Activated CD4-positive, alpha-beta memory T cell treated with anti-CD3 and anti-CD28 coated beads, Interleukin-2, amount 10 ng/mL, durations not matched to agents 7 days and 5 days (primary cell): Measurements from ENCODE around the gene NPAS3. TPM values are rescaled to one million over a fixed set of nuclear protein-coding genes. Genes with fewer than 3 reads are reported as not detected.

Experiments
- CTCF ChIA-PET: fragments of 350-600 bp; sonication (Branson Sonifier 250); formaldehyde crosslinking; loops from one replicate; lab custom pipeline; 2021; ENCODE audit warnings: antibody characterized with exemption, inconsistent platforms; lab: Charles Lee
- POLR2A ChIA-PET: fragments of 350-600 bp; sonication (Branson Sonifier 250); formaldehyde crosslinking; loops from one replicate; lab custom pipeline; 2021; ENCODE audit warnings: antibody characterized with exemption; lab: Charles Lee
- DNase-seq: peaks from one replicate; pipeline ENCODE4 v3.0.0-alpha.2; 2020
- H3K27ac Mint-ChIP-seq: one replicate; pipeline ENCODE4 v1.8.0; 2021; ENCODE audit warnings: mild to moderate bottlenecking, mixed read lengths
- H3K27me3 Mint-ChIP-seq: one replicate; pipeline ENCODE4 v1.8.0; 2021; ENCODE audit warnings: mixed read lengths
- H3K36me3 Mint-ChIP-seq: one replicate; pipeline ENCODE4 v1.8.0; 2021; ENCODE audit warnings: low read depth, mixed read lengths
- H3K4me1 Mint-ChIP-seq: one replicate; pipeline ENCODE4 v1.8.0; 2021; ENCODE audit warnings: mixed read lengths
- H3K4me3 Mint-ChIP-seq: one replicate; pipeline ENCODE4 v1.8.0; 2021; ENCODE audit warnings: mild to moderate bottlenecking, mixed read lengths
- H3K9me3 Mint-ChIP-seq: one replicate; pipeline ENCODE4 v1.8.0; 2021; ENCODE audit warnings: mixed read lengths
- total RNA-seq, 2 experiments: library from RNA; stranded (reverse); gene quantifications; one replicate each; pipeline ENCODE4 v1.2.3, GENCODE V29; 2021

The NPAS3 gene
- total RNA-seq, 2 experiments from 2014 or later, result not detected

DNA sequence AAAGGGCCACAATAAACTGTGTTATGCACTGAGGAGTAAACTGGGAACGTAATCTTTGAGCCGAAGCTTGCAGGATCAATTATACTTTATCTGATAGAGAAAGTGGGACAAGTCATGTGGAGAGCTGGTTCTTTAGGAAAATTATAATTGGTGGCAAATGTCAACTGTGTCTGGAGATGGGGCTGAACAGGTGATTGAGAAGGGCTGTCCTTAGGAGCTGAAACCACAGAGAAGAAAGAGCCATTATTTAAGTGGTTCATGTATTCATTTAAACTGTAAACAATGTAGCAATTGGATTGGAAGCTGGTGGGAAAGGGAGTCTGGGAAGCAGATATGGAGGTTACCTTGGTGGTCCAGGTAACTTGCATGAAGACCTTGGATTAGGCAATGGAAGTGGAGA is 193.1 kb downstream of the NPAS3 start:
- no peaks in the 10 kb centered on the region for H3K27me3 Mint-ChIP-seq
- no peak overlapping the region for H3K4me3 Mint-ChIP-seq
- no peak overlapping the region for H3K27ac Mint-ChIP-seq
- no peak for DNase-seq
- no peaks in the 10 kb centered on the region for H3K4me1 Mint-ChIP-seq
- no peaks in the 10 kb centered on the region for H3K36me3 Mint-ChIP-seq
- POLR2A ChIA-PET, result no interaction called here
- H3K9me3 Mint-ChIP-seq, result no peaks in the 10 kb centered on the region
- CTCF ChIA-PET, result no interaction called here

DNA sequence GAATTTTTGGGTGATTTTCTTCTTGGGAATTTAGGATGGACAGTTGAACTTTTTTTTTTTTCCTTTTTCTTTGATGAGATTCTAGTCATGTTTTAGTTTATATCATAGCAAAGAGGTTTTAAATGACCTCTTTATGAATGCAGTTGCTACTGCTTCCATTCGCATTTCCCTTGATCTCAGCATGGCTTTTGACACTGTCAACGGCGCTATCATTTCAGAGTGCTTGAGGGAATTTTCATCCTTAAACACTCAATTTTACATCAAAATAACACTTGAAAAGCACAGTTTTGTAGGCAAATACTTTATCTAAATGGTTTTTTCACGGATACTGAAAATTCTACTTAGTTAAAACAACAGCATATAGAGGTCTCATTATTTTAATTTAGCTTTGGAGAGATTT is 195.5 kb downstream of the NPAS3 start:
- Mint-ChIP-seq H3K9me3 (no peaks in the 10 kb centered on the region), H3K4me3 (no peak overlapping the region), H3K36me3 (no peaks in the 10 kb centered on the region), H3K4me1 (no peaks in the 10 kb centered on the region), H3K27ac (no peak overlapping the region), H3K27me3 (no peaks in the 10 kb centered on the region)
- DNase-seq, result no peak
- POLR2A ChIA-PET, result interaction anchor here (0.6 kb wide), 1 partner anchor 432 kb away, joined by 3 read pairs; no protein-coding TSS in a partner anchor
- CTCF ChIA-PET, result no interaction called here

DNA sequence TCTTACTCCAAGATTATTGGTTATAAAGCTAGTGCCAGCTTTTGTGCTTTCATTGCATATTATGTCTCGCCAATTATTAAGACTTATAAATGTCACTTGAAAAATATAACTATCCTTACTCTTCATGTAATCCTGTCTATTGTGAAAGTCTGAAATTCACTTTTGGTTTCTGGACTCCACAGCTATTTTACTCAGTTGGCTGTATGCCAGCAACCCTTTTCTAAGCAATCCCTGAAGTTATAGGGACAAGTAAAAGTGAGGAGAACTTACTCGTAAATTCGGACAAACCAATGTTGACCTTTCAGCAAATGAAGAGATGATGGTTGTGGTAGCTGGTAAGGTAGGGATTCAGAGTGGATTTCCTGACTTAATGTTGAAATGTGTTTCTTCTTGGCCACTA is 196.3 kb downstream of the NPAS3 start:
- no peaks in the 10 kb centered on the region for H3K9me3 Mint-ChIP-seq

DNA sequence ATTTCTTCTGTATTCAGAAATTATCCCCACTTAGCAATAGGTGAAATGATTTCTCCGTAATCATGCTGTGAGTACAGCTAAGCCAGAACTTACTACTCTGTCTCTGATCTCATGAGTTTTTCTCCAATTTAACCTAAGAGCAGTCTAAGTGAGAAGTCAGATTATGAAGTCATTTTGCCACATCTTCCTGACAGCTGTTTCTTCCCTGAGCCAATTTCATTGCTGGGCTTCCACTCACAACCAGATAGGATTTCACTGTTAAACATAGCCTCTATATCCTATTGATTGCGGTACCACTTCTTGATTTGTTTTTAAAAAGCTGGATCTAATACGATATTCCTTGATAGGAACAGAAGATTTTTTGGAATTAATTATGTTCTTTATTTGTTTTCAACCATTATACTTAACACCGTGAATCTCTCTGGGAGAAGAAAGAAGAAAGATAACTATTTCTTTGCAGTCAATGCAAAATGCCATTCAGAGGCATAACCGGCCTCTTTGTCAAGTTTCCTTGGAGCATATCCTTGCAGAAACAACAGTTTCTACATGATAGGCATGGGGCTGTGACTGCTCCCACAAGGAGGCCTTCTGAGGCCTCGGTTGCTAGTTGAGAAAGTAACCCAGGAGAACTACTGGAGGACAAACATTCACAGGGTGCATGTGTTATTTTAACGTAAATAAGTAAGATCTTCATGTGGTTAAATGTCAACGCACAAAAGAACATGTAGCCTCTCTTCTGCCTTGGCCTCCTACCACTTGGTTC is 212.2 kb downstream of the NPAS3 start:
- Mint-ChIP-seq H3K9me3 (peaks cover 9% of the 10 kb centered on the region), H3K27me3 (no peaks in the 10 kb centered on the region), H3K27ac (no peak overlapping the region), H3K4me1 (no peaks in the 10 kb centered on the region), H3K4me3 (no peak overlapping the region), H3K36me3 (no peaks in the 10 kb centered on the region)
- ChIA-PET CTCF (no interaction called here), POLR2A (no interaction called here)
- DNase-seq, result no peak

More for the DNA sequence above, 196.3 kb downstream of the NPAS3 start:
- no peak overlapping the region for H3K27ac Mint-ChIP-seq
- H3K4me3 Mint-ChIP-seq, result no peak overlapping the region
- H3K4me1 Mint-ChIP-seq, result no peaks in the 10 kb centered on the region
- no peaks in the 10 kb centered on the region for H3K36me3 Mint-ChIP-seq
- CTCF ChIA-PET, result no interaction called here
- POLR2A ChIA-PET, result no interaction called here
- no peaks in the 10 kb centered on the region for H3K27me3 Mint-ChIP-seq
- DNase-seq, result no peak

DNA sequence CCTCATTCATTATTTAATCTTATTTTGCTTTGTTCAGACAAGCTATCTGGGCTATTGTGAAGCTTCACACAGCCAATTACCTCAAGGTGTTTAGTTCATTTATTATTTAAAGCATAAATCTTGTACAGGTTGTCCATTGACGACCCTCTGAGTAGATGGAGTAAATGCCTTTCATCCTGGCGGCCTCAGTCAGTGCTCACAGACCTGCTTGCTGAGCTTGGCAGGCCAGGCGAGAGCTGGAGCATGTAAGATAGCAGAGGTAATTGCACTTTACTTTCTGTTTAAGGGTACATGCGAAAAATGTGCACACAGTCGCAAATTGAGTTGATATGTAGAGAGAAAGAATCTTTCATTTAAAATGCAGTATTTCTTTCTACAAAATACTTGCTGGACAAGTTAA is 224.4 kb downstream of the NPAS3 start:
- no peaks in the 10 kb centered on the region for H3K4me1 Mint-ChIP-seq
- ChIA-PET POLR2A (no interaction called here), CTCF (interaction anchor here (0.6 kb wide), 1 partner anchor 283 kb away, joined by 3 read pairs; no protein-coding TSS in a partner anchor)

DNA sequence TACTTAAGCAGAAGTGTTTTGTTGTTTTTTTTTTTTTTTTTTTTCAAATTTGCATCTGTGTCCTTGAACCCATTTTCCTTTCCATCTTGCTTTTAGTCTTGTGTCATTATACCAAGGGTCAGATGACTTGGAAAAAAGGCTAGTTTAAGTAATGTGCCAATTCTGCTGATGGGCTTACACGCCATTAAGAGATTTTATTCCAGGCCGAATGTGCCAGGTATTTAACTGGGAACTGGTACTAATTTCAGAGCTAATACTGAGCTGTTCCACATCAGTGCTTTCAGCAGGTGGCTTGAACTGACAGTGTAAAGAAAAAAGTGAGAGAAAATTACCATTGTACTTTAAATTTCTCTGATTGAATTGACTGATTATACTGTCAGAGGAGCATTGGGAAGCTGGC is 224.9 kb downstream of the NPAS3 start:
- ChIA-PET CTCF (interaction anchor here (0.6 kb wide), 1 partner anchor 282 kb away, joined by 3 read pairs; no protein-coding TSS in a partner anchor), POLR2A (no interaction called here)
- H3K27me3 Mint-ChIP-seq, result no peaks in the 10 kb centered on the region
- no peak overlapping the region for H3K27ac Mint-ChIP-seq
- no peak overlapping the region for H3K4me3 Mint-ChIP-seq
- peaks cover under 1% of the 10 kb centered on the region for H3K9me3 Mint-ChIP-seq
- H3K36me3 Mint-ChIP-seq, result no peaks in the 10 kb centered on the region
- no peaks in the 10 kb centered on the region for H3K4me1 Mint-ChIP-seq
- no peak for DNase-seq

More for the DNA sequence above, 224.4 kb downstream of the NPAS3 start:
- H3K4me3 Mint-ChIP-seq, result no peak overlapping the region
- DNase-seq, result no peak
- H3K27me3 Mint-ChIP-seq, result no peaks in the 10 kb centered on the region
- no peaks in the 10 kb centered on the region for H3K9me3 Mint-ChIP-seq
- no peaks in the 10 kb centered on the region for H3K36me3 Mint-ChIP-seq
- H3K27ac Mint-ChIP-seq, result no peak overlapping the region

DNA sequence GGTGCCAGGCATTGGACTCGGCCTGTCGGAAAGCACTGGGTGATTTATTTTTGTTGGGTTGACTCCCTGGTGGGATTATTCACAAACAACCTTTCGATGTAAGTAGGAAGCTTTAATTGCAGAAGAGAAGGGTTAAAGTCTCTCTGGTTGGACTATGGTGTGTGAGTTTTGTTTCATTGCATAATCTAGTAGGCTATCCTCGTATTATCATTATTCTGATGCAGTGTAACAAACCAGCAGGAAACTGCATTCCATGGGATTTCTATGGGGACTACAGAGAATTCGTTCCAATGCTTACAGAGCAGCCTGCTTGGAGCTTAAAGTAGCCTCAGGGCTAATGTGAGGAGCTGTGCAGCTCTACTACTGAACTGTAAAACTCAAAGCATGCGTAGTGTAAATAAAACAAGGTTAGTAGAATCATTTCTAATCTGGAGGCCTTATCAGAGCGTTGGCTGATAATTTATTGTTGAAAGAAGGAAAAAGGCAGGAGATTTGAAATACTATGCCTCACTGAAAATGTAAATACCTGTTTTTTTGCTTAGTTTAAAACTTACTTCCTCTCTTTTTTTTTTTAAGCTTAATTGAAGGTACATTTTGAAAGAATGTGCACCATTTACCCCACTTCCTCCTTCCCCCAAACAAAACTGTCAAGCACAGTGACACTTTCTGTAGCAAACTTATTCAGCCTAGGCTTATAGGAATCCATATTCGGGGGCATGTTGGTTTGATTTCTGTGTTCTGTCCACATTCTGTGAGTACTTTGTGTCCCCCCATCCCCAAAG is 226.7 kb downstream of the NPAS3 start:
- DNase-seq, result no peak
- no peak overlapping the region for H3K4me3 Mint-ChIP-seq
- H3K27me3 Mint-ChIP-seq, result no peaks in the 10 kb centered on the region
- POLR2A ChIA-PET, result no interaction called here
- CTCF ChIA-PET, result no interaction called here
- no peaks in the 10 kb centered on the region for H3K36me3 Mint-ChIP-seq
- H3K4me1 Mint-ChIP-seq, result no peaks in the 10 kb centered on the region
- no peak overlapping the region for H3K27ac Mint-ChIP-seq
- H3K9me3 Mint-ChIP-seq, result peaks cover 3% of the 10 kb centered on the region

DNA sequence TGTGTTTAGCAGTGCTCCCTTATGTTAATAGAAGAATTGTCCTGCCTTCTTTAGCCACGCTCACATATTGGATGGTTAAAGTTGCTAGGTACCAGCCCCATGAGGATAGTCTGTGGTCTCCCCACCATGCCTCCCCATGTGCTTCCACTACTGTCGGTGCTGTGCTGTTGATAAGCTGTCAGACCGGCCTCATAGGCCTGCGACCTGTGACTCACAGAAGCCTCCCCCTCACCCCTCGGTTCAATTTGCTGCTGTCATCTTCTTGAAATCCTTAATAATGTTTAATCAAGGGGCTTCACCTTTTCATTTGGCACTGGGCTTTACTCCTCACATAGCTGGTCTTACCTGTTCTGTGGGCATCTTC is 227.2 kb downstream of the NPAS3 start:
- CTCF ChIA-PET, result no interaction called here
- no peaks in the 10 kb centered on the region for H3K4me1 Mint-ChIP-seq
- H3K9me3 Mint-ChIP-seq, result peaks cover 8% of the 10 kb centered on the region
- no peak overlapping the region for H3K4me3 Mint-ChIP-seq
- H3K36me3 Mint-ChIP-seq, result no peaks in the 10 kb centered on the region
- no peaks in the 10 kb centered on the region for H3K27me3 Mint-ChIP-seq
- no peak for DNase-seq
- POLR2A ChIA-PET, result no interaction called here
- no peak overlapping the region for H3K27ac Mint-ChIP-seq

DNA sequence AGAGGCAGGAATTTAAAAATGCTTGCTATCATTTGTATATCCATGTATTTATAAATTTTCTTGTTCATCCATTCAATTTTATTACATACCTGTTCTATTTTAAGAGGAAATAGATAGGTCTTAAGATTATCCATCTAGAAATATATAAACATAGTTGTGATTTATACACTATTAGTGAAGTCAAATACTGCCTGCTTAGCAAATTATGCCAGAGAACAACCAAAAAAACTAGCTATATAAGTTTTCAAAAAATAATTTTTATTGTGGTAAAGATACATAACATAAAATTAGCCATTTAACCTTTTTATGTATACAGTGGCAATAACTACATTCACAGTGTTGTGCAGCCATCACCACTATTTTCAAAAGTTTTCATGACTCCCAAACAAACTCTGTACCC is 237.3 kb downstream of the NPAS3 start:
- H3K9me3 Mint-ChIP-seq, result peaks cover 3% of the 10 kb centered on the region
- H3K36me3 Mint-ChIP-seq, result no peaks in the 10 kb centered on the region
- no peaks in the 10 kb centered on the region for H3K27me3 Mint-ChIP-seq
- POLR2A ChIA-PET, result no interaction called here
- CTCF ChIA-PET, result no interaction called here
- no peaks in the 10 kb centered on the region for H3K4me1 Mint-ChIP-seq
- no peak overlapping the region for H3K27ac Mint-ChIP-seq
- DNase-seq, result no peak
- H3K4me3 Mint-ChIP-seq, result no peak overlapping the region

DNA sequence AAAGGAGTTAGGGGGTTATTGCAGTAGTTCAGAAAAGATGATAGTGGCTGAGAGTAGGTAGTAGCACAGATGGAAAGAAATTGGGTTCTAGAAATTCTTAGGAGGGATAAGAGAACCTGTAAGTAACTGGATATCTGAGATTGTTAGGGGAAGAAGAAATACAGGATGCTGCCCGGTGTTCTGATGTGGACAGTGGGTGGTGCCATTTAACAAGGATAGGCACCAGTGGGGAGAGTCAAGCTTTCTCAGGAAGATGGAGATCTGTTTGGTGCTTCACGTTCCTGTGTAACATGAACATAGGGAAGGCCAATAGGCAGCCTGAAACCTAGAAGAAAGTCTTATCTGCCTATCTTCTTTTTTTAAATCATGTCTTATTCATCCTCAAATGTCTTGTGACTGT is 245.9 kb downstream of the NPAS3 start:
- Mint-ChIP-seq H3K27me3 (no peaks in the 10 kb centered on the region), H3K9me3 (peaks cover 4% of the 10 kb centered on the region), H3K36me3 (no peaks in the 10 kb centered on the region), H3K4me3 (no peak overlapping the region), H3K4me1 (no peaks in the 10 kb centered on the region), H3K27ac (no peak overlapping the region)
- DNase-seq, result no peak
- ChIA-PET POLR2A (no interaction called here), CTCF (no interaction called here)

DNA sequence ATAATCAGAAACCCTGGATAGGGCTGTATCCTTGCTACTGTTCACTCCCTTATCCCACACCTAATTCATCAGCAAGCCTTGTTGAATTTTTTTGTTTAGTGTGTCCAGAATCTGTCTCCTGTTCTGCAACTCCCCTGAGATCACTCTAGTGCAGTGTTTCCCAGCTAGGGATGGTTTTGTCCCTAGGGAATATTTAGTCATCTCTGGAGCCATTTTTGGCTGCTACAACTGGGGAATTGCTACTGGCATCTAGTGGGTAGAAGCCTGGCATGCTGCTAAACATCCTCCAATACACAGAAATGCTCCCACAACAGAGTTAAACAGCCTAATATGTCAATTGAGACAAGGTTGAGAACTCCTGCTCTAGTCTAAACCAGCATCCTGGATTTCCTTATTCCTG is 248.0 kb downstream of the NPAS3 start:
- Mint-ChIP-seq H3K27me3 (no peaks in the 10 kb centered on the region), H3K4me3 (no peak overlapping the region), H3K36me3 (no peaks in the 10 kb centered on the region), H3K9me3 (no peaks in the 10 kb centered on the region), H3K27ac (no peak overlapping the region), H3K4me1 (no peaks in the 10 kb centered on the region)
- CTCF ChIA-PET, result no interaction called here
- POLR2A ChIA-PET, result no interaction called here
- no peak for DNase-seq

DNA sequence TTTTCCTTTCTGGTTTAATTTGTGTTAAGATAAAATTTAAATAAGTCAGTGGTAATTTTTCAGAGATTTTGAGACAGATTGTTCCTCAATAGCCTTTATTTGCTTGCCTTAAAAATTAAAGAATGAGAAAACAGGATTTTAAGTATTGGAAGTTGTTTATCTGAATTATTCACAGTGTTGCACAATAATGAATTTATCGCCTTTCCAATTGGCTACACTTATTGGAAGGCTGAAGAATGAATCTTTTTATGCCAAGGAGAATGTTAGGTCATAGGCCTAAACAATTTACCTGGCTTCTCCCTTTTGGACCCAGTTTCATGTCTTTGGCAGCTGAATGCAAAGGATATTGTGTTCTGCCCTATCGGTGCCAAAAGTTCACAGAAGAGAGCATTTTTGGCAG is 250.2 kb downstream of the NPAS3 start:
- POLR2A ChIA-PET, result no interaction called here
- CTCF ChIA-PET, result no interaction called here
- no peak for DNase-seq

DNA sequence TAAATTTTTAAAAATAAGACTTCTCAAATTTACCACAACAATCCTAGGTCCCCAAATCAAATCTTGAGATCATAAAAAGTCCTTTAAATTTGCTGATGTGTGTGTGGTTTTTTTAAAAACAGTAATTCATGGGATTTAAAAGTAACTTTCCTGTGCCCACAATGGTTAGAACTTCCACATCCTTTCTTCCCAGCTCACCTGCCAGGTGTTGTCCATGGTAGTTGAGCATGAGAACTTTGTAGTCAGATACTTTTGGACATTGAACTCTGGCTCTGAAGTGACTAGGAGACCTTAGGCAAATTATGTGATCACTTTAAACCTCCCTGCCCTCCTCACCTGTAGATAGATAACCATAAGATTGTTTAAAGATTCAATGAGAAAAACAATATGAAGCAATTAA is 253.2 kb downstream of the NPAS3 start:
- peaks cover 2% of the 10 kb centered on the region for H3K9me3 Mint-ChIP-seq
- H3K4me3 Mint-ChIP-seq, result no peak overlapping the region
- no peak overlapping the region for H3K27ac Mint-ChIP-seq
- ChIA-PET CTCF (no interaction called here), POLR2A (no interaction called here)
- no peaks in the 10 kb centered on the region for H3K4me1 Mint-ChIP-seq
- no peaks in the 10 kb centered on the region for H3K27me3 Mint-ChIP-seq
- DNase-seq, result no peak
- H3K36me3 Mint-ChIP-seq, result no peaks in the 10 kb centered on the region

More for the DNA sequence above, 250.2 kb downstream of the NPAS3 start:
- H3K27me3 Mint-ChIP-seq, result no peaks in the 10 kb centered on the region
- no peak overlapping the region for H3K27ac Mint-ChIP-seq
- H3K9me3 Mint-ChIP-seq, result no peaks in the 10 kb centered on the region
- H3K4me3 Mint-ChIP-seq, result no peak overlapping the region
- H3K36me3 Mint-ChIP-seq, result no peaks in the 10 kb centered on the region
- no peaks in the 10 kb centered on the region for H3K4me1 Mint-ChIP-seq
